ENCODE results near the gene INF2. TPM values are rescaled to one million over a fixed set of nuclear protein-coding genes. Genes with fewer than 3 reads are reported as not detected.
A peak's percentile ranks its signal among the peaks of the same experiment; 100 is the strongest.

The INF2 gene
- total and polyA plus RNA-seq, 9 of the 15 experiments (the other 6 are each of a cell fraction or from before 2014, with no cell fraction given): 0.56 to 31.3 (median 7.8) TPM

DNA sequence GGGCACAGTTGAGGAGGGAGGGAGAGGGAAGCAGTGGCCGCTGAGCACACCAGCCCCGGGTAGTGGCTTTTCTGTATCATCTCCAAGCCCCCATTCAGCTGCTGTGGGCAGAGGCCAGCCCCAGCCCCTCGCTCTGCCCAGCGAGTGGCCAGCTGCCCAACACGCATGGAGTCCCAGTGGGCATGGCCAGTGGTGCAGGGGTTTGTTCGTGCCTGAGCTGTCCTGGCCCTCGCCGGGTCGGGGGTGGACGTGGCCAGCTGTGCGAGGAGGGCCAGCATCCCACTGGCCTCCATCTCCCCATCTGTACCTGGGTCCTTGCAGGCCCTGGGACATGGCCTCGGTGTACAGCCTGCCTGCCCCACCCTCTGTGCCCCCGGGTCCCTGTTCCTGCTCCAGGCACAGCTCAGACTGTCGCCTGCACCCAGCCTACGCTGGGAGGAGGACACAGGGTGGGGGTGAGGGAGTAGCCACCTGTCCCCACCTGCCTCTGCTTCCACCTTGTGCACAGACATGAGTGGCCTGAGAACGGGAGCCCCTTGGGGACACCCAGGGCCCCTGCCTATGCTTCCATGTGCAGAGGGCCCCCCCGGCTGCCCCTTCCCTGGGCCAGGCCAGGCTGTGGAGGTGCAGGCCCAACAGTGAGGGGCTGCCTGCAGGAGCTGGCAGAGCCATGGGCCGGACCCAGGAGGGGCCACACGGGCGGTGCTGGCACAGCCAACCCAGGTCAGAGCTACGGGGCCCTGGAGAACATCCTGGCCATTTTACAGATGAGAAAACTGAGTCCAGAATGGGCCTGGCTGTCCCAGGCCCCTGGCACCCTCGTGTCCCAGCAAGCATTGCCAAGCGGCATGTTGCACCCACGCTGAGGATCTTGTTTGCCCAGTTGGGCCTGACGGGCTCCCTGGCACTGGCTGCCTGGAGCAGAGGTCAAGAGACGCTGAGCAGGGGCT, 4.3 kb downstream of the INF2 start:
- POLR2A ChIA-PET: interaction anchor here (1.1 to 1.2 kb wide), 2 partner anchors 9 to 16 kb away, joined by 3 read pairs; no protein-coding TSS in a partner anchor
- WGBS (ENCODE audit: insufficient coverage, low coverage, missing lambda C conversion rate): 91% methylated on average over 12 of the region's 26 CpGs
- CTCF ChIA-PET (ENCODE audit: low intra/inter-chr PET ratio): no interaction called here
- ATAC-seq: no peak
- no peaks in the 10 kb centered on the region; the same call in 1 of the 2 replicates for H4K20me1 ChIP-seq (replicated peaks; ENCODE audit: control insufficient read depth, insufficient read depth, low read length)
- in situ Hi-C loops (cut with MboI) (no loop called here), intact Hi-C loops (cut with micrococcal nuclease) (no loop called here)
- H2AFZ ChIP-seq (ENCODE audit: low read depth, low read length): no peak overlapping the region
- BruUV-seq (replicated peaks): no TSS peak
- no peaks in the 10 kb centered on the region for H3K27me3 ChIP-seq (ENCODE audit: control insufficient read depth in 2 of 2, insufficient read depth in 2 of 2, low read length in 2 of 2)
- FAIRE-seq: no peak
- peak overlapping the region in 1 of 2 experiments; percentile 9; a peak in 1 of 4 replicates for H3K9ac ChIP-seq (ENCODE audit: insufficient read depth in 1 of 2, low read depth in 2 of 2, low read length in 2 of 2)
- H3K79me2 ChIP-seq (ENCODE audit: control insufficient read depth, insufficient read depth, low read length): peaks cover 31% of the 10 kb centered on the region
- H3K4me2 ChIP-seq (ENCODE audit: insufficient read depth, low read length): no peak overlapping the region
- H3K36me3 ChIP-seq (ENCODE audit: control insufficient read depth, insufficient read depth, low read length): peaks cover 36% of the 10 kb centered on the region; the same call in 2 of the 3 replicates
- H3K9me3 ChIP-seq (replicated peaks; ENCODE audit: control insufficient read depth, insufficient read depth, low read depth, low read length): no peaks in the 10 kb centered on the region
- H3K27ac ChIP-seq (ENCODE audit: extremely low read depth, low read depth, low read length): no peak overlapping the region
- no peak overlapping the region for H3K4me3 ChIP-seq
- peaks cover 3% of the 10 kb centered on the region for H3K9me1 ChIP-seq (ENCODE audit: control insufficient read depth, insufficient read depth, low read length)
- H3K4me1 ChIP-seq (replicated peaks in 1 of 2; ENCODE audit: control insufficient read depth in 2 of 2, insufficient read depth in 2 of 2, low read length in 2 of 2): peaks cover 5 to 97% of the 10 kb centered on the region in 2 experiments; a peak in 4 of 5 replicates
- TF ChIP-seq, protein P1, sequence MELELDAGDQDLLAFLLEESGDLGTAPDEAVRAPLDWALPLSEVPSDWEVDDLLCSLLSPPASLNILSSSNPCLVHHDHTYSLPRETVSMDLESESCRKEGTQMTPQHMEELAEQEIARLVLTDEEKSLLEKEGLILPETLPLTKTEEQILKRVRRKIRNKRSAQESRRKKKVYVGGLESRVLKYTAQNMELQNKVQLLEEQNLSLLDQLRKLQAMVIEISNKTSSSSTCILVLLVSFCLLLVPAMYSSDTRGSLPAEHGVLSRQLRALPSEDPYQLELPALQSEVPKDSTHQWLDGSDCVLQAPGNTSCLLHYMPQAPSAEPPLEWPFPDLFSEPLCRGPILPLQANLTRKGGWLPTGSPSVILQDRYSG (tag; conservative IDR thresholded peaks at IDR 0.05; ENCODE audit: low read depth): no peak
- no peak for TF ChIP-seq RAD21 (CRISPR knock-in tag; conservative IDR thresholded peaks at IDR 0.05 in 1 of 2, IDR thresholded peaks at IDR 0.05 in 1 of 2)
- no peak for TF ChIP-seq PHB2 (IDR thresholded peaks at IDR 0.05; ENCODE audit: low read depth)
- DNase-seq (ENCODE audit: extremely low read depth in 1 of 4, low spot score in 3 of 4): no peak

Data from K562 (cell line).